Activated naive CD4-positive, alpha-beta T cell treated with anti-CD3 and anti-CD28 coated beads, Interleukin-2, amount 50 U/mL, for 72 hours (primary cell): ENCODE data around the gene ASCC3. TPM values are rescaled to one million over a fixed set of nuclear protein-coding genes. Genes with fewer than 3 reads are reported as not detected.

Source experiments
- ATAC-seq, 2 donors: fragments of 150-1000 bp; cut with Tn5 transposase; 2 replicates each; pipeline ENCODE4 v1.10.0; 2021; ENCODE audit warnings: mild to moderate bottlenecking in 2 of 2, moderate library complexity in 2 of 2
- DNase-seq, 2 donors: peaks; one replicate each; pipeline ENCODE4 v3.0.0; 2021 to 2022; ENCODE audit warnings: low spot score in 2 of 2
- H3K27ac Mint-ChIP-seq, 2 donors: one replicate each; pipeline ENCODE4 v1.8.0; 2022; ENCODE audit warnings: mild to moderate bottlenecking in 2 of 2, mixed read lengths in 2 of 2
- H3K36me3 Mint-ChIP-seq, 2 donors: one replicate each; pipeline ENCODE4 v1.8.0; 2022; ENCODE audit warnings: mixed read lengths in 2 of 2
- H3K9me3 Mint-ChIP-seq, 2 donors: one replicate each; pipeline ENCODE4 v1.8.0; 2022; ENCODE audit warnings: mixed read lengths in 2 of 2
- total RNA-seq, 2 donors: library from RNA; stranded (reverse); gene quantifications; one replicate each; pipeline ENCODE4 v1.2.3, GENCODE V29; 2022

ASCC3 gene
- total RNA-seq, 2 donors from 2014 or later, result 53.4 to 55.4 TPM

- ATAC-seq (no peak), DNase-seq (no peak)
- H3K36me3 Mint-ChIP-seq, result no peaks in the 10 kb centered on the region
- H3K27ac Mint-ChIP-seq, result no peak overlapping the region
- H3K9me3 Mint-ChIP-seq, result no peaks in the 10 kb centered on the region
Observed at GRCh38 chr6:100490065-100490464, 391.1 kb downstream of the ASCC3 start.

GRCh38 chr6:100488244-100488643 is 392.9 kb downstream of the ASCC3 start:
- no peak for DNase-seq
- Mint-ChIP-seq H3K9me3 (no peaks in the 10 kb centered on the region), H3K27ac (no peak overlapping the region), H3K36me3 (no peaks in the 10 kb centered on the region)
- no peak for ATAC-seq

GRCh38 chr6:100487638-100488037 is 393.5 kb downstream of the ASCC3 start:
- no peak for ATAC-seq
- no peak for DNase-seq
- Mint-ChIP-seq H3K36me3 (no peaks in the 10 kb centered on the region), H3K9me3 (no peaks in the 10 kb centered on the region), H3K27ac (no peak overlapping the region)

GRCh38 chr6:100485268-100485667 is 395.9 kb downstream of the ASCC3 start:
- no peak for DNase-seq
- no peak overlapping the region for H3K27ac Mint-ChIP-seq
- peak in 1 of 2 donors; percentile 38 for ATAC-seq
- no peaks in the 10 kb centered on the region for H3K36me3 Mint-ChIP-seq
- H3K9me3 Mint-ChIP-seq, result no peaks in the 10 kb centered on the region

GRCh38 chr6:100484474-100484873 is 396.7 kb downstream of the ASCC3 start:
- H3K36me3 Mint-ChIP-seq, result no peaks in the 10 kb centered on the region
- no peak overlapping the region for H3K27ac Mint-ChIP-seq
- DNase-seq, result no peak
- H3K9me3 Mint-ChIP-seq, result no peaks in the 10 kb centered on the region
- ATAC-seq, result no peak

GRCh38 chr6:100482698-100483097 is 398.4 kb downstream of the ASCC3 start:
- DNase-seq, result no peak
- H3K36me3 Mint-ChIP-seq, result no peaks in the 10 kb centered on the region

GRCh38 chr6:100479179-100480035 is 401.7 kb downstream of the ASCC3 start:
- ATAC-seq, result peak in 1 of 2 donors; percentile 37
- H3K9me3 Mint-ChIP-seq, result no peaks in the 10 kb centered on the region
- no peak overlapping the region for H3K27ac Mint-ChIP-seq

More at GRCh38 chr6:100482698-100483097, 398.4 kb downstream of the ASCC3 start:
- ATAC-seq, result no peak
- Mint-ChIP-seq H3K9me3 (no peaks in the 10 kb centered on the region), H3K27ac (no peak overlapping the region)

GRCh38 chr6:100475554-100476320 is 405.4 kb downstream of the ASCC3 start:
- no peaks in the 10 kb centered on the region for H3K9me3 Mint-ChIP-seq
- H3K36me3 Mint-ChIP-seq, result no peaks in the 10 kb centered on the region
- no peak overlapping the region for H3K27ac Mint-ChIP-seq
- peak in 1 of 2 donors; percentile 55 for ATAC-seq
- no peak for DNase-seq

More at GRCh38 chr6:100479179-100480035, 401.7 kb downstream of the ASCC3 start:
- DNase-seq, result no peak
- H3K36me3 Mint-ChIP-seq, result no peaks in the 10 kb centered on the region

- Mint-ChIP-seq H3K27ac (no peak overlapping the region), H3K36me3 (peaks cover under 1% of the 10 kb centered on the region in 2 donors), H3K9me3 (no peaks in the 10 kb centered on the region)
- ATAC-seq, result peak; percentile 7 to 50
- DNase-seq, result no peak
Observed at GRCh38 chr6:100473182-100473581, 407.9 kb downstream of the ASCC3 start.

- H3K9me3 Mint-ChIP-seq, result peaks cover 3 to 4% of the 10 kb centered on the region in 2 donors
- DNase-seq (no peak), ATAC-seq (peak; percentile 85 to 88)
- H3K27ac Mint-ChIP-seq, result no peak overlapping the region
- peaks cover 6% of the 10 kb centered on the region in 2 donors for H3K36me3 Mint-ChIP-seq
Observed at GRCh38 chr6:100472674-100473073, 408.5 kb downstream of the ASCC3 start.

GRCh38 chr6:100470422-100471120 is 410.6 kb downstream of the ASCC3 start:
- ATAC-seq, result no peak
- no peak for DNase-seq
- H3K9me3 Mint-ChIP-seq, result peaks cover 10% of the 10 kb centered on the region in 2 donors
- peaks cover 21 to 26% of the 10 kb centered on the region in 2 donors for H3K36me3 Mint-ChIP-seq
- H3K27ac Mint-ChIP-seq, result no peak overlapping the region

- H3K9me3 Mint-ChIP-seq, result peaks cover 10% of the 10 kb centered on the region in 2 donors
- no peak overlapping the region for H3K27ac Mint-ChIP-seq
- peaks cover 21 to 31% of the 10 kb centered on the region in 2 donors for H3K36me3 Mint-ChIP-seq
- no peak for ATAC-seq
- DNase-seq, result no peak
Observed at GRCh38 chr6:100469101-100469859, 411.8 kb downstream of the ASCC3 start.

- peaks cover 10% of the 10 kb centered on the region in 2 donors for H3K9me3 Mint-ChIP-seq
- H3K36me3 Mint-ChIP-seq, result peaks cover 21 to 42% of the 10 kb centered on the region in 2 donors
- H3K27ac Mint-ChIP-seq, result no peak overlapping the region
- ATAC-seq (no peak), DNase-seq (no peak)
Observed at GRCh38 chr6:100468016-100468622, 413.0 kb downstream of the ASCC3 start.

GRCh38 chr6:100467129-100468015 is 413.8 kb downstream of the ASCC3 start:
- peaks cover 10% of the 10 kb centered on the region in 2 donors for H3K9me3 Mint-ChIP-seq
- no peak for DNase-seq
- no peak for ATAC-seq
- peaks cover 21 to 49% of the 10 kb centered on the region in 2 donors for H3K36me3 Mint-ChIP-seq
- H3K27ac Mint-ChIP-seq, result no peak overlapping the region
